GM12801 (cell line): ENCODE results near the gene HSDL1.

Experiments
- CTCF ChIP-seq: IDR thresholded peaks from one replicate; pipeline ENCODE4 v1.5.1; 2011; ENCODE audit warnings: control low read depth; ENCODE audit not compliant: insufficient read length; ENCODE audit errors: extremely low read depth

HSDL1 gene

GRCh38 chr16:84095466-84095865 lies 49.5 kb downstream of the HSDL1 start:
- no peak for TF ChIP-seq CTCF

GRCh38 chr16:84093879-84094270 lies 51.1 kb downstream of the HSDL1 start:
- TF ChIP-seq CTCF = no peak

- TF ChIP-seq CTCF = no peak
These were observed 51.7 kb downstream of the HSDL1 start for GRCh38 chr16:84093120-84093878.

GRCh38 chr16:84091460-84091859 lies 53.5 kb downstream of the HSDL1 start:
- no peak for TF ChIP-seq CTCF

- TF ChIP-seq CTCF = no peak
These were observed 54.8 kb downstream of the HSDL1 start for GRCh38 chr16:84090211-84090610.

- TF ChIP-seq CTCF = no peak
These were observed 56.1 kb downstream of the HSDL1 start for GRCh38 chr16:84088695-84089395.

GRCh38 chr16:84087466-84088151 lies 57.4 kb downstream of the HSDL1 start:
- no peak for TF ChIP-seq CTCF
